ENCODE results near the gene WNT11.

The WNT11 gene

GRCh38 chr11:76151556-76152085 lies 54.7 kb downstream of the WNT11 start:
- no peak for DNase-seq

GRCh38 chr11:76150141-76150540 lies 56.2 kb downstream of the WNT11 start:
- DNase-seq, result no peak

- DNase-seq, result no peak
Observed at GRCh38 chr11:76149713-76150112, 56.6 kb downstream of the WNT11 start.

- DNase-seq, result no peak
Observed at GRCh38 chr11:76148941-76149613, 57.2 kb downstream of the WNT11 start.

GRCh38 chr11:76148231-76148630 lies 58.1 kb downstream of the WNT11 start:
- no peak for DNase-seq

GRCh38 chr11:76147106-76147740 lies 59.1 kb downstream of the WNT11 start:
- DNase-seq, result no peak

GRCh38 chr11:76143274-76143673 lies 63.0 kb downstream of the WNT11 start:
- no peak for DNase-seq

GRCh38 chr11:76141901-76142588 lies 64.3 kb downstream of the WNT11 start:
- no peak for DNase-seq

GRCh38 chr11:76140912-76141574 lies 65.3 kb downstream of the WNT11 start:
- no peak for DNase-seq

- no peak for DNase-seq
Observed at GRCh38 chr11:76139314-76139713, 67.0 kb downstream of the WNT11 start.
